Adipose tissue (tissue), 3 donors: ENCODE results near the gene PRKX. TPM values are rescaled to one million over a fixed set of nuclear protein-coding genes. Genes with fewer than 3 reads are reported as not detected.
"Not testable (repeated sequence)": the region's sequence is repeated elsewhere in the genome, so short reads cannot be mapped to it uniquely, and the experiment has no call there.

Experiments
- H3K27ac ChIP-seq: one replicate; pipeline ENCODE4 v1.5.1; 2013; ENCODE audit warnings: low read depth, low read length
- WGBS, 3 donors: extraction: QIAGEN DNeasy Blood & Tissue Kit; methylation state at CpG; one replicate each; pipeline ENCODE4 v1.1.7; 2013; 5-methylcytosine and 5-hydroxymethylcytosine counted together
- polyA plus RNA-seq, 3 donors: library from polyadenylated mRNA; stranded (reverse); fragments of 200-250 nt; gene quantifications; one replicate each; pipeline ENCODE4 v1.2.3, GENCODE V29; 2013
- donor health status: healthy with polysubstance abuse.
- donor health status: Bipolar disorder and iron deficiency.
- donor health status: healthy.

PRKX gene
- 1 to 10 TPM; 2.4 to 5.2 (median 3.3) TPM for polyA plus RNA-seq

DNA sequence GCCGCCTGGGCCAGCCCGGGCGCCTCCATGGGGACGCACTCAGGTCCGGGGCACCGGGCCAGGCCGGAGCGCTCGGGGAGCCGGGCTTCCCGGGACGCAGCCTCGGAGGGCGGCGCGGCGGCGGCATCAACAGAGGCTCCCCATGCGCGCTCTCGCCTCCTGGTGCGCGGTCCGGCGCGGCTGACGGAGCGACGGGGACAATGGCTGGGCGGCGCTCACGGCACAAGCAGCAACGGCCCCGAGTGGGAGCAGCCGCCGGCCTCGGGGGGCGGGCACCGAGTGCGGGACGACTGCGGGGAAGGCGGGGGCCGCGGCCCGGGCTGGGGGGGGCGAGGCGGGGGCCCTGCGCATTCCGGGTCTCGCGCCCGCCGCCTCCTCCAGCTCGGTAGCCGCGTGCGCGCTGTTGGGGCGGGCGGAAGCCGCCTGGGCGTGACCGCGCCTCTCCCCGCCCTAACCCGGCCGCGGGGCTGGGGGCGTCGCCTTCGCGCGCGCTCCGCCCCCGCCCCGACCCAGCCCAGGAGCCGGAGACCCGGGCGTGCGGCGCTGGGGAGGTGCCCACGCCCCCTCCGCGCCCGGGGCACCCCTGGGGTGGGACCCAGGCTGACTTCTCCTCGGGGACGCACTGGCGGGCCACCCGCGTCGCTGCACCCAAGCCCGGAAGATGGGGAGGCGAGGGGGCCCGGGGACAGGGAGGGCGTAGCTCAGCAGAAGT is at the start of gene PRKX:
Gene PRKX, minus strand, starts transcription at position 425 of the 712 bp plus-strand sequence. Its CDS starts 396 bp downstream, at position 29.
- H3K27ac ChIP-seq: no peak within 1 kb of the TSS
- 0 to 1% (median 0%) methylated on average over 29 to 80 of the region's 97 CpGs for WGBS, 3 donors

DNA sequence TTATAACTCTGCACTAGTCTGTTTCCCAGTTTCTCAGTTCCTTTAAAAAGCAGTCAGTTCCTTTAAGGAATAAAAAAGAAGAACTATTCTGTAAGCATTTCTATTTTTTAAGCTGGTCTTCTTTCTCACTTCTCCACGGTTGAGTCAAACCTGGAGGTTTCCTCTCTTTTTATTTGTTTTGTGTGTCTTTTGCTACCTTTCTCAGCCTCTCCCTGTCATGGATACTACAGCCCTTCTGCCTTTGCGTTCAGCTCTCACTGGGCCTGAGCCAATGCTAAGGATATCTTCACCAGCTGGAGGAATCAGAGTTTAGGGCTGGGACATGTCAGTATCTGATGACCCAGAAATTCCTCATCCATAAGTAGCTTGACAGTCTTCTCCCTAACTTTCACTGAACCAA is 49.7 kb upstream of the PRKX start:
- H3K27ac ChIP-seq: no peak overlapping the region
- 38 to 52% (median 41%) methylated on average over 2 of the region's 2 CpGs for WGBS, 3 donors

DNA sequence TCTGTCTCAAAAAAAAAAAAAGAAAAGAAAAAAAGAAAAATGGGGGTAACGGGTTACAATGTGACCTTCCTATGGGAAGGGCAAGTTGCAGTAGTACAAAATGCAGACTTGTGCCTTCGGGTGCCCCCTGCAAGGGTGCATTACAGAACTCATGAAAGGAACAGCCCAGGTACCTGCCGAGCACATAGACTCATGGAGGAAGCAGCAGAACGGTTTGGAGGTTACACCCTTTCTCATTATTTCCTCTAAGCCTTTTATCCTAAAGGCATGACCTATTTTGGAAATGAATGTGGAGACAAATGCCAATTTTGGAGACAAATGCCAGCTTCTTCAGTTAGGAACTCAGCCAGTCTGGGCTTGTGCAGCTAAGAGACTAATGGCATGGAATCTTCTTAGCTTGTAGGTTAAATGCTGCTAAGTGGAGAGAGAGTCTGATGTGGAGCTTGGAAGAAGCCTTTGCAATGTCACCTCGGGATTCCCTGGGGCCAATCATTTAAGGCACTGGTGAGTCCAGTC is 44.1 kb upstream of the PRKX start:
- 70 to 80% (median 72%) methylated on average over 5 of the region's 5 CpGs for WGBS, 3 donors
- H3K27ac ChIP-seq: no peak overlapping the region

DNA sequence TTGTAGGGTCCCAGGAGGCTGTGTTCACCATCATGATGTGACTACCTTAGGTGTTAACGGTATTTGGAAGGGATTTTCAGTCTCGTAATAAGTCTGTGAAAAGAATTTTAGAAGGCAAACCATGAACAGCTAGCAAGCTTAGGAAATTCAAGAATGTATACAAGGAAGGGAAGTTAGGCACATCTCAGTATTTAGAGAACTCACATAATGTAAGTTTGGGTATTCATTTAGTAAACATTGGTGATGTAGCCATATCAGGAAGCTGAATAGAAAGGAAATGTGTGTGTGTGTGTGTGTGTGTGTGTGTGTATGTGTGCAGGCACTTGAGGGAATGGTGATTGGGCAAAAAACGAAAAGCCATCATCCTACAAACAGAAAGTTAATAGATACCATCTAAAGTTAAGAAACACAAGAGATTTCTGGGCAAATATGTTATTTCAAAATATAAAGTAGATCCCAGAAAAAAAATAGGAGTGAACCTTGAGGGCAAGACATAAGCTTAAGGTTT is 34.7 kb upstream of the PRKX start:
- 46 to 55% (median 51%) methylated on average over 3 of the region's 3 CpGs for WGBS, 3 donors

DNA sequence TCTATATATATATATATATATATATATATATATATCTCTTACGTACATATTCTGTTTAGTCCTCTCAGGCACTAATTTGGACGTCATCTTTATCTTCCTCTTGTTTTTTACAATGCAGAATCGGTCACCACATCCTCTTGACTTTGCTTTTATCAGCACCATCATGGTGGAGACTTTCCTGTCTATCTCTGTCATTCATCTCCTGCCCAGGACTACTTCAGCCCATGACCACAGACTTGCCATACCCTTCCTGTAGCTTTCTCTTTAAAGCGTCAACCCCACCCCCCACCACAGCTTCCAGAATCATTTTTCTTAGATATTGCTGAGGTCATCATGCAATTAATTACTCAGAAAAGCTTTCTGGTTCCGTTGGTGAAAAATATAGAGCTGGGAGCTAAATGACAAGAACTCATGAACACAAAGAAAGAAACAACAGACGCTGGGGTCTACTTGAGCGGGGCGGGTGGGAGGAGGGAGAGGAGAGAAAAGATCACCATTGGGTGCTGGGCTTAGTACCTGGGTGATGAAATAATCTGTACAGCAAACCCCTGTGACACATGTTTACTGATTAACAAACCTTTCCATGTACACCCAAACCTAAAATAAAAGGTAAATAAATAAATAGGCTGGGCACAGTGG is 30.5 kb upstream of the PRKX start:
- H3K27ac ChIP-seq: no peak overlapping the region
- 33 to 59% (median 44%) methylated on average over 8 of the region's 8 CpGs for WGBS, 3 donors

More for the DNA sequence above, 34.7 kb upstream of the PRKX start:
- H3K27ac ChIP-seq: no peak overlapping the region

DNA sequence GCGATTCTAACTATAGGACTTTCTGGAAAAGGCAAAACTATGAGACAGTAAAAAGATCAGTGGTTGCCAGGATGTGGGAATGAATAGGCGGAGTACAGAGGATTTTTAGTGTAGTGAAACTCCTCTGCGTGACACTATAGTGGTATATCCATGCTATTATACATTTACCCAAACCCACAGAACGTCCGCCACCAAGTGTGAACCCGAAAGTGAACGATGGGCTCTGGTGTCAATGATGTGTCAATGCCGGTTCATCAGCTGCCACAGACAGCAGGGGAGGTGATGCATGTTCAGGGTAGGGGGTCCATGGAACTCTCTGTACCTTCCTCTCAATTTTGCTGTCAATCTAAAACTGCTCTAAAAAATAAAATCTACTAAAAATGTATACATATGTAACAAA is 27.5 kb upstream of the PRKX start:
- not testable (repeated sequence) for H3K27ac ChIP-seq
- 83 to 88% (median 87%) methylated on average over 8 of the region's 8 CpGs for WGBS, 3 donors

DNA sequence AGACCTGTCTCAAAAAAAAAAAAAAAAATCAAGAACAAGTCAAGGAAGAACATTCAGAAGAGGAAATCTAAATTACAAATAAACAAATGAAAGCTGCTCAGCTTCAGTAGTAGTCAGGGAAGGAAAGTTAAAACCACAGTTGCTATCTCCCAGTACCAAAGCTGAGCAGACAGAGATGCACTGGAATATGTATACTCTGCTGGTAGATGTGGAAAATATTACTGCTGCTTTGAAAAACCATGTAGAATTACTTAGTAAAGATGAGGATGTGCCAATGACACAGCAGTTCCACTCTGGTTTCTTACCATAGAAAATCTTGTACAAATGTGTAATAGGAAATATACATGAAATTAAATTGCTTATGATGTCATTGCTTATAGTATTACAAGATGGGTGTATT is 25.1 kb upstream of the PRKX start:
- no peak overlapping the region for H3K27ac ChIP-seq

DNA sequence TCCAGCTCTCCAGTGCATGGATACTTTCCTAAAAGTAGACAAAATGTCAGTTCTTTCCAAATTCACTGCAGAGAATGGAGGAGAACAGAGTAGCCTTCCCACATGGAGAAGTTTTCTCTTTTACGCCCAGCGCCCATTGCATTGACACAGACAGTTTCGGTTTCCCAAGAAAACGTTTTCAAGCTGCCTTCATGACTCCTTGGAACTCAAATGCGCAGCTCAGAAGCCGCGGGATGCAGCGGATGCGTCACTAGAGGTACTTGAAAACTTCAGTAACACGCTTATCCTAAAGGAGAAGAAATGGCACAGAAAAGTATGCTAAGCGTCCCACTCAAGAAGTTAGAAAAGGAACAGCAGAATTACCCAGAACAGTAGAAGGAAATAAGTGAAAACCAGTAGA is 23.1 kb upstream of the PRKX start:
- H3K27ac ChIP-seq: not testable (repeated sequence)
- WGBS, 3 donors: 83 to 87% (median 84%) methylated on average over 10 to 11 of the region's 11 CpGs

DNA sequence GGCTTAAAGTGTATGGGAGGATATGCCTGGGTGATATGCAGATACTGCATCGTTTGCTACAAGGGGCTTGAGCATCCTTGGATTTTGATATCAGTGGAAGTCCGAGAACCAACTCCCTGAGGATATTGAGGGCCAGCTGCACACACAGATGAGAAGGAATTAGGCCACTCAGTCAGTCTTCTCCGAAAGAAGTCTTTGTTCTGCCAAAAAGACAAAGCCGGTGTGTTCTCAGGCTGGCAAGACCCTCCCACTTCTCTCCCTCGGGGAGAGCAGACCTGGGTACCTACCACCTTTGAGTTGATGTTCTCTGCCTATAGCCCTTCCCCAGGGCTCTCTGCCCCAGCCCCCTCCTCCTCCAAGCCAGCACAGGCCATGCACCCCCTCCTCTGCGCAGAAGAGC is 22.4 kb upstream of the PRKX start:
- 68 to 88% (median 70%) methylated on average over 6 of the region's 6 CpGs for WGBS, 3 donors
- H3K27ac ChIP-seq: not testable (repeated sequence)

DNA sequence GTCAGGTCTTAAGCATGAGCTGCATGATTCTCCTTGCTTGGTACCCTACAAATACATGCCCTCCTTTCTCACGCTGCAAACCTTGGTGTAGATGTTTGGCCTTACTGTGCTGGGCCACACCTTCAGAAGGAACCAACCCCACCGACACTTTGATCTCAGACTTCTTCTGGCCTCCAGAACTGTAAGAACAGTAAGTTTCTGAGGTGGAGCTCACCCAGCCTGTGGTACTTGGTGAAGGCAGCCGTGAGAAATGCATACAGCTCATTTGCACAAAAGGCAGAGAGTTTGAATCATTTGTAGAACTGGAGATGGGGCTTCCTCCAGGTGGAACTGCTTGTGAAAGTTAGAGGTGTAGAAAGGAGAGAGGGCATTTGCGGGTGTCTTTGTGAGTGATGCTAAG is 21.0 kb upstream of the PRKX start:
- WGBS, 3 donors: 74 to 91% (median 85%) methylated on average over 4 of the region's 4 CpGs
- H3K27ac ChIP-seq: not testable (repeated sequence)

DNA sequence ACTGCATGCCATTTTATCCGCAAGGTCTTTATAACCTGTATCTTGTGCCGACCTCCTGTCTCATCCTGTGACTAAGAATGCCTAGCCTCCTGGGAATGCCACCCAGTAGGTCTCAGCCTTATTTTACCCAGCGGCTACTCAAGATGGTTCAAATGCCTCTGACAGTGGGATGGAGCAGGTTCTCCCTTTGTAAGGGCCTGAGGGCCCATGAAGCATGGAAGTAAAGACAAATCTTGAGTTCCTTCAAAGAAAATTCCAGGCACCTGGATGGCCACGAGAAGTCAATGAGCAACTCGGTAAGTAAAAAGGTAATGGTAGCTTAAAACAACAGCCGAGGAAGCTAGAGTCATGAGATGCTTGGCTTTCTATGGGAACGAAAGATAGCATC is 19.6 kb upstream of the PRKX start:
- H3K27ac ChIP-seq: no peak overlapping the region
- 90 to 96% (median 93%) methylated on average over 7 of the region's 7 CpGs for WGBS, 3 donors

DNA sequence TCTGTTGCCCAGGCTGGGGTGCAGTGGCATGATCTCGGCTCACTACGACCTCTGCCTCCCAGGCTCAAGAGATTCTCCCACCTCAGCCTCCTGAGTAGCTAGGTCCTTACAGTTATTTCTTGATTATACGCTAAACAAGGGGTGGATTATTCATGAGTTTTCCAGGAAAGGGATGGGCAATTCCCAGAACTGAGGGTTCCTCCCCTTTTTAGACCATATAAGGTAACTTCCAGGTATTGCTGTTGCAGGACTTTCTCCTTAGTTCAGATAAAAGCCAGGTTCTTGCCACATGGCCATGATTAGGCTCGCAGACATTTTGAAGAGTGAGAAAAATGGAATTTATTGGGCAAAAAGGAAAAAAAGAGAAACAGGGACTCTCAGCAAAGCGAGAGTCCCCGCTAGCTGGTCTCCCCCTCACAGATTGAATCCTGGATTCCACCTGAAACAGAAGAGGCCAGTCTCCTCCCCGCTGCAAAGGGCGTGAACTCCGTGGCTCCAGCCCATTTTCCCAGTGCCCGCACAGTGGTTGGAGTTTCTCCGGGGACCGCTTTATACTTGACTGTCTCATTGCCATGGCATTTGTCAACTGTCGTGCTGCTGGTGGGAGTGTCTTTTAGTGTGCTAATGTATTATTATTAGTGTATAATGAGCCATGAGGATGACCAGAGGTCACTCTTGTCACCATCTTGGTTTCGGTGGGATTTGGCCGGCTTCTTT is 19.0 kb upstream of the PRKX start:
- H3K27ac ChIP-seq: not testable (repeated sequence)
- 79 to 93% (median 91%) methylated on average over 11 to 15 of the region's 15 CpGs for WGBS, 3 donors

DNA sequence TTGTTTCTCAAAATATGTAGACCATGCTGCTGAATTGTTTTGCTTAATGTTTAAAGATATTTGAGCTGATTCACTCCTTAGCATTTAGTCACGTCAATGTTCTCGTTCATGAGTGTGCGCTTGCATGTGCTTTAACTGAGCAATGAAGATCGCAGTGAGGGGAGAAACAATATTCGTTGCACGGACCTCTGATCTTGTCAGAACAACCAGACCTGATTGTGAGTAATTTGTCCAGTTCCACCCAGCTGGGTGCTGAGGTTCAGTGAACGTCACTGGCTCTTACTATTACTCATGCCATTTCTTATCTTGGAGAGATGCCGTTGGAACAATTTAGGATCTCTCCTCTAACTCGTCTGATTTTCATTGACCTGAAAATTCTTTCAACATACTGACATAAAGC is 15.0 kb upstream of the PRKX start:
- 35 to 70% (median 66%) methylated on average over 9 of the region's 9 CpGs for WGBS, 3 donors
- no peak overlapping the region for H3K27ac ChIP-seq

DNA sequence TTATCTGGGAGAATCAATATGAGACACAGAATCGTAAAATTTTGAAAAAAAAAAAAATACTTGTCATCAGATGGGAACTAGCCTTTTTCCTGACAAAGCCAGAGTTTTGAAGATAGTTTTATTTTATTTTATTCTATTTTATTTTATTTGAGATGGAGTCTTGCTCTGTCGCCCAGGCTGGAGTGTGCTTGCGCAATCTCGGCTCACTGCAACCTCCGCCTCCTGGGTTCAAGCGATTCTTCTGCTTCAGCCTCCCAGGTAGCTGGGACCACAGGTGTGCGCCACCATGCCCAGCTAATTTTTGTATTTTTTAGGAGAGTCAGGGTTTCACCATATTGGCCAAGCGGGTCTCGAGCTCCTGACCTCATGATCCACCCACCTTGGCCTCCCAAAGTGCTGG is 10.0 kb upstream of the PRKX start:
- WGBS, 3 donors: 82 to 91% (median 90%) methylated on average over 9 of the region's 9 CpGs
- H3K27ac ChIP-seq: not testable (repeated sequence)

DNA sequence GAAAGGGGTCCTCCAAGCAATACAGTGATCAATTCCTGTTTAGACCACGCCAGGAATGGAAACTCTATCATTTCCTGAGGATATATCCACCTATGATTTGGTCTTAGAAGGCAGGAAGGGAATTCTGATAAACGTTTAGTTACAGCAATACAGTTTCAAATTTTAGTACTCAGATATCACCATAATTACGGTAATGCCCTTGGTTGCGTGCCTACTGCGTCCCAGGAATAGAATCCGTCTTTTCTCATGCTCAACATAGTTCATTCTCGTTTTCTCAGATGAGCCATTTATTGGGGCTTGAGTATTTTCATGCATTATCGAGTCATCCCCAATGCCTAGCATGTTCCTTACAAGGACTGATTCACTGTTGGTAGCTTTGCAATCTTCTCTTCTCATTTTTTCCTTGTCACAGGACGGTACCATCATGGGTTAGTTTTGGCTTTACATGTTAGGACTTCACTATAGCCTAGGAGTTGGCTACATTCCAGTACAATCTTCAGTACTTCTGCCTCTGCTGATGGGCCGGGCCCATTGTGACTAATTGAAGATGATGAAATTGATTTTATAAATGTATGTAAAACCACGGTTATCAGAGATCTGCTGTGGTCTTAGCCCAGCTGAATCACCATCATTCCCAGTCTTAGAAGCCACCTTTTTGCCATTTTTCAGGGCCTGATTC is 4.4 kb upstream of the PRKX start:
- H3K27ac ChIP-seq: no peak overlapping the region
- 63 to 74% (median 71%) methylated on average over 11 of the region's 11 CpGs for WGBS, 3 donors

DNA sequence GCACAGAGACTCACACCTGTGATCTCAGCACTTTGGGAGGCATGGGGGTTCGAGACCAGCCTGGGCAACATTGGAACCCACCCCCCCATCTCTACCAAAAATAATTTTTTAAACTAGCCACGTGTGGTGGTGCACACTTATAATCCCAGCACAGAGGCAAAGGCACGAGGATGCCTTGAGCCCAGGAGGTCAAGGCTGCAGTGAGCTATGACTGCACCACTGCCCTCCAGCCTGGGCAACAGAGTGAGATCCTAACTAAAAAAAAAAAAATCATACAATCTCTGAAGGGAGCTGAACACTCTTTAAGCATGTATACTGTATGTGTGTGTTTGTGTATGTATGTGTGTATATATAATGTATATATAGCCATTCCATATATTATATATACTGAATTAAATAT is 2.5 kb upstream of the PRKX start:
- no peak overlapping the region for H3K27ac ChIP-seq
- 79 to 88% (median 82%) methylated on average over 3 of the region's 3 CpGs for WGBS, 3 donors

DNA sequence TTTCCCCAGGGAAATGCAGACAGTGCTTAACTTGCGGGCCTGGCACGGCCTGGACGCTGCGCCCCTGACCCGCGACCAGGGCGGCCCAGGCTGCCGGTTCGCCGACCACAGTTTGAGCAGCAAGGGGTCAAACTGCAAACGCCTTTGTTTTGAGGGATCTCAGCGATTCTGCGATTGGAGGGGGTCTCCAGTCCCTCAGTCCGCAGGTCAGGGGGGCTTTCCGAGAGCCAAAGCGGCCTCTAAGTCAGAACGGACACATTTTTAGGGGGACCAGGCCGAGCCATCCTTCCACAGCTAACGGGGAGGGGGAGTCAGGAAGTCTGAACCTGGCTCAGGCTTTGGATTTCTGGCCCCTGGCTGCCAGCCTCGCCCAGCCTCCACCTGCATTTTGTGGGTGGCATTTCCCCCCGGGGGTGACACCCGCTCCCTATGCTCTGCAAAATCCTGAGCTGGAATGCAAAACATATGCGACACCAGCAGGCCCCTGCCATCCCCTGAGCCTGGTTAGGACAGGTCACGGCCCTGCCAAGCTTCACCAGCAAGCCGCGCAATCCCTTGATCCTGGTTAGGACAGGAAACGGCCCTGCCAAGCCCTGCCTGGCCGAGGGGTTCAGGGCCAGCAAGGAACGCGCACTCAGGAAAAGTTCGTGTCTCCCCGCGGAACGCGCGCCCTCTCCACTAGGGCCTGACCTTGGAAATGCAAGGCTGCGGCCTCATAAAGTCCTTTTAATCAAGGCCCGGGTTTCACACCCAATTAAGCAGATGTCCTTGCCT is 1.4 kb upstream of the PRKX start:
- WGBS, 3 donors: 72 to 86% (median 79%) methylated on average over 34 to 38 of the region's 38 CpGs
- H3K27ac ChIP-seq: not testable (repeated sequence)

DNA sequence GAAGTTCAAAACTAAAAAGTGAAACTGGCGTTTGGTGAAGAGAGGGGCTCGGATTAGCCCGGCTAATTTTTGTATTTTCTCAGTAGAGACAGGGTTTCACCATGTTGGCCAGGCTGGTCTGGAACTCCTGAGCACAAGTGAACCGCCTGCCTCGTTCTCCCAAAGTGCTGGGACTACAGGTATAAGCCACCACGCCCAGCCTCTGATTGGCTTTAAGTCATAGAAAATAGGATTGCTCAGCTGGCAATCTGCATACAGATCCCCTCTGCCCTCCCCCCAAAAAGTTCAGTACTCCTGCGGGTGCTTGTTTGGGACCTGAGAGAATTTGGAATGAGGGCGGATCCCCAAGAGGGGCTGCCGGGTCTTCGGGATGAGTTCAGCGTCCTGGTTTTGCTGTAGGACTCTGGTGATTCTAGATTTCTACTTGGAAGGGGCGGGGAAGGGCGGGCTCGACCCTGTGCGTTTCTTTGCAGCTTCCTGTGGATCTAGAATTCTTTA is 537 bp upstream of the PRKX start:
- WGBS, 3 donors: 4 to 7% (median 6%) methylated on average over 15 of the region's 15 CpGs
- H3K27ac ChIP-seq: no peak overlapping the region
